ENCODE measurements around the gene ENTPD3. TPM values are rescaled to one million over a fixed set of nuclear protein-coding genes. Genes with fewer than 3 reads are reported as not detected.

Gene ENTPD3
- total and polyA plus RNA-seq, 5 donors from 2014 or later = not detected

DNA sequence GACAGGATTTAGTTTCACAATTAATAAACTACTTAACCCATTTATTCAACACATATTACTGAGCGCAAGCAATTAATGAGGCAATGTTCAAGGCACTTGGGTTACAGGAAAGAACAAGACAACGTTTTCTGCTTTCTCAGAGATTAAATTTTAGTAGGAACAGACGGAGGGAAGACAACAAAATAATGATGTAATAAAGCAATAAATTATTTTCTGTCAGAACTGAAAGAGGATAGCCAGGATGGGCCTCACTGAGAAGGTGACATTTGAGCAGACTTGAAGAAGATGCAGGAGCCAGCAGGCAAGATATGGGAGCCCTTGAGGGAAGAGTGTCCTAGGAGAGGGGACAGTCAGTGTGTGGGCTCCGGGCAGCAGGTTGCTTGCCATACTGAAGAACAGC lies 58.9 kb downstream of the ENTPD3 start:
- H3K4me3 Mint-ChIP-seq = no peak overlapping the region

DNA sequence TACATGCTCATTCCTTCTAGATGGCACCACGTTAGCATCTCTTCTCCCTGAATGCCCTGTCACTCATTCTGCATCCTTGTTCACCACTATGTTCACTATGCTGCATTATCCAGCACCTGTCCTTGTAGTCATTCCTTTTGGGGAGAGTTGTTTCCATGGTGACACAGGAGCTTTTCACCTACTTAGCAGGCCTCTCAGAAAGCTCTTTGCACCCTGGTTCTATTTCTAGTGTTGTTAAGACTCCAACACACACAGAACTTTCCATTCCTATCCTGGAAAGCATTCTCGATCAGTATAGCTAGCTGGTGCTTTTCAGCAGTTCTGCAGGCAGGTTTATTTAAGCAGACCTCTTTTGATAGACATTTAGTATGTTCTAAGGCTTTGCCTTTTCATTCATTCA lies 63.5 kb downstream of the ENTPD3 start:
- Mint-ChIP-seq H3K4me1 (peaks cover 0 to 28% (median 24%) of the 10 kb centered on the region in 4 donors), H3K27ac (no peak overlapping the region), H3K9me3 (no peaks in the 10 kb centered on the region), H3K27me3 (no peaks in the 10 kb centered on the region), H3K4me3 (no peak overlapping the region), H3K36me3 (peaks cover 24% of the 10 kb centered on the region)
- Histone ChIP-seq H3K27ac (ENCODE audit: insufficient read depth, low read length, poor library complexity, severe bottlenecking) (no peak overlapping the region), H3K27me3 (ENCODE audit: control insufficient read depth, insufficient read depth, low read length) (no peaks in the 10 kb centered on the region), H3K4me3 (ENCODE audit: low read depth, low read length) (no peak overlapping the region), H3K36me3 (ENCODE audit: control insufficient read depth, insufficient read depth, low read length) (peaks cover 9% of the 10 kb centered on the region), H3K9me3 (ENCODE audit: control insufficient read depth in 2 of 2, low read length in 2 of 2) (no peaks in the 10 kb centered on the region), H3K4me1 (ENCODE audit: control insufficient read depth, insufficient read depth, low read length, poor library complexity, severe bottlenecking) (peaks cover 12% of the 10 kb centered on the region)
- no peak for DNase-seq
- no peak for ATAC-seq (ENCODE audit: low read depth in 2 of 2)

More for the DNA sequence above, 58.9 kb downstream of the ENTPD3 start:
- Histone ChIP-seq H3K27ac (ENCODE audit: insufficient read depth, low read length, poor library complexity, severe bottlenecking) (no peak overlapping the region), H3K27me3 (ENCODE audit: control insufficient read depth, insufficient read depth, low read length) (no peaks in the 10 kb centered on the region), H3K9me3 (ENCODE audit: control insufficient read depth in 2 of 2, low read length in 2 of 2) (no peaks in the 10 kb centered on the region), H3K4me1 (ENCODE audit: control insufficient read depth, insufficient read depth, low read length, poor library complexity, severe bottlenecking) (no peaks in the 10 kb centered on the region), H3K36me3 (ENCODE audit: control insufficient read depth, insufficient read depth, low read length) (peaks cover 9% of the 10 kb centered on the region), H3K4me3 (ENCODE audit: low read depth, low read length) (no peak overlapping the region)
- H3K36me3 Mint-ChIP-seq = peaks cover 23% of the 10 kb centered on the region
- ATAC-seq (ENCODE audit: low read depth in 2 of 2) = no peak
- no peak for DNase-seq
- peaks cover 0 to 1% (median 0%) of the 10 kb centered on the region in 7 donors for H3K9me3 Mint-ChIP-seq
- no peaks in the 10 kb centered on the region for H3K27me3 Mint-ChIP-seq
- peaks cover 0 to 9% (median 3%) of the 10 kb centered on the region in 4 donors for H3K4me1 Mint-ChIP-seq
- H3K27ac Mint-ChIP-seq = no peak overlapping the region

DNA sequence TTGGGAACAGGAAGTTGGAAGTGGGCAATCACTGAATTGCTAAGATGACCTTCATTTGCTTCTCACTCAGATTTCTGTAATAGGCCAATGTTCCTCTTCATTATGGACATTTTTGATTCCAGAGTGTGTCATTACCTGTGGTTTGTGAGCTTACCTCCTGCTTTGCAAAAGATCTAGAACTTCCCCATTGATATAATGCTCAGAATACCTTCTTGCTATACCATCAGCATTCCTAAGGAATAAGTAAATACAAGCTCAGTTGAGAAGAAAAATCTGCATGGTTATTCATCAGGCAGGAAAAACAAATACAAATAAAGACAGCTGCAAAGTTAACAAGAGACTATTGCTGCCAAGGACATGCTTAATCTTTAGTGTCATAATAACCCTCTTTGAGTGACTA lies 64.6 kb downstream of the ENTPD3 start:
- Mint-ChIP-seq H3K4me3 (peak overlapping the region; percentile 24 to 91 (median 36)), H3K9me3 (peaks cover 0 to 2% (median 0%) of the 10 kb centered on the region in 7 donors), H3K27ac (peak overlapping the region in 1 of 3 donors; percentile 55), H3K27me3 (no peaks in the 10 kb centered on the region), H3K36me3 (peaks cover 15% of the 10 kb centered on the region), H3K4me1 (peaks cover 0 to 31% (median 24%) of the 10 kb centered on the region in 4 donors)
- ATAC-seq (ENCODE audit: low read depth in 2 of 2) = no peak
- no peak for DNase-seq
- peaks cover 12% of the 10 kb centered on the region for H3K4me1 ChIP-seq (ENCODE audit: control insufficient read depth, insufficient read depth, low read length, poor library complexity, severe bottlenecking)
- no peaks in the 10 kb centered on the region for H3K27me3 ChIP-seq (ENCODE audit: control insufficient read depth, insufficient read depth, low read length)
- H3K4me3 ChIP-seq (ENCODE audit: low read depth, low read length) = no peak overlapping the region
- H3K36me3 ChIP-seq (ENCODE audit: control insufficient read depth, insufficient read depth, low read length) = peaks cover under 1% of the 10 kb centered on the region
- no peaks in the 10 kb centered on the region for H3K9me3 ChIP-seq (ENCODE audit: control insufficient read depth in 2 of 2, low read length in 2 of 2)
- H3K27ac ChIP-seq (ENCODE audit: insufficient read depth, low read length, poor library complexity, severe bottlenecking) = no peak overlapping the region

DNA sequence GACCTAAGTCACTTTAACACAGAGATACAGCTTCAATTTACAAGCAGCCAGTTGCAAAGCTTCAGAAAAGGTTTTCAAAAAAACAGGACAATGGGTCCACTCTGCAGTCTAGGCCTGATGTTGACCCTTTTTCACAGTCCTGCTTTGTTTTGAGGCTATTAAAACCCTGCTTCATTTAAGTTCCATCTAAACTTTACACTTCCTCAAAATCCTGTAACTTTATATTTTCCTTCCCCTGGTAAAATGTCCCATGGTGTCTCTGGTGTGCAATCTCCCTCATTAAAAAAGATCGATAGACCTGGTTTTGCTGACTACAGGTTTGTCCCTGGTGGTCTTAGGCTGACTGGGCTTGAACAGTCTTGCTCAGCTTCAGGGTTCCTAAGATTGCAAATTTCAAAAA lies 65.1 kb downstream of the ENTPD3 start:
- peak overlapping the region; percentile 94 for H3K27ac ChIP-seq (ENCODE audit: insufficient read depth, low read length, poor library complexity, severe bottlenecking)
- H3K4me1 ChIP-seq (ENCODE audit: control insufficient read depth, insufficient read depth, low read length, poor library complexity, severe bottlenecking) = peaks cover 12% of the 10 kb centered on the region
- ATAC-seq (ENCODE audit: low read depth in 2 of 2) (no peak), DNase-seq (no peak)
- Mint-ChIP-seq H3K4me3 (peak overlapping the region; percentile 91 to 98 (median 94)), H3K9me3 (peaks cover 0 to 2% (median 0%) of the 10 kb centered on the region in 7 donors), H3K4me1 (peaks cover 0 to 36% (median 27%) of the 10 kb centered on the region in 4 donors), H3K27ac (peak overlapping the region; percentile 99), H3K27me3 (peaks cover 3% of the 10 kb centered on the region), H3K36me3 (peaks cover 10% of the 10 kb centered on the region)
- no peaks in the 10 kb centered on the region for H3K36me3 ChIP-seq (ENCODE audit: control insufficient read depth, insufficient read depth, low read length)
- no peaks in the 10 kb centered on the region for H3K9me3 ChIP-seq (ENCODE audit: control insufficient read depth in 2 of 2, low read length in 2 of 2)
- no peaks in the 10 kb centered on the region for H3K27me3 ChIP-seq (ENCODE audit: control insufficient read depth, insufficient read depth, low read length)
- H3K4me3 ChIP-seq (ENCODE audit: low read depth, low read length) = peak overlapping the region; percentile 81

DNA sequence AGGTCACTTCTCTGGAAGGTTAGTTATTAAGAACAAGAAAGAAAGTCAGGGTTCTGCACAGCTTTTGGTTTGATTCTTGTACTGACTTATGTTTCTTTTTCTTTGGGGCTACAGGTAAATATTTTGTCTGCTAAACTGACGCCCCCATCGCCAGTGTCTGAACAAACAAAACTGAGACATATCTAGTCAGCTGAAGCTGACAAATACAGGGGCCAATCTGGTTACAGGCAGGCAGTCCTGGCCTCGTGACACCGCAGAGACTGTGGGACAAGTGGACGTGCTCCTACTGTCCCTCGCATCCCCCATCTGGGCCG lies 65.5 kb downstream of the ENTPD3 start:
- Histone ChIP-seq H3K27ac (ENCODE audit: insufficient read depth, low read length, poor library complexity, severe bottlenecking) (peak overlapping the region; percentile 94), H3K4me1 (ENCODE audit: control insufficient read depth, insufficient read depth, low read length, poor library complexity, severe bottlenecking) (peaks cover 14% of the 10 kb centered on the region), H3K27me3 (ENCODE audit: control insufficient read depth, insufficient read depth, low read length) (no peaks in the 10 kb centered on the region), H3K36me3 (ENCODE audit: control insufficient read depth, insufficient read depth, low read length) (no peaks in the 10 kb centered on the region), H3K9me3 (ENCODE audit: control insufficient read depth in 2 of 2, low read length in 2 of 2) (no peaks in the 10 kb centered on the region), H3K4me3 (ENCODE audit: low read depth, low read length) (peak overlapping the region; percentile 81)
- DNase-seq = no peak
- peaks cover 10% of the 10 kb centered on the region for H3K36me3 Mint-ChIP-seq
- ATAC-seq (ENCODE audit: low read depth in 2 of 2) = no peak
- H3K9me3 Mint-ChIP-seq = peaks cover 0 to 2% (median 0%) of the 10 kb centered on the region in 7 donors
- H3K4me1 Mint-ChIP-seq = peaks cover 0 to 37% (median 28%) of the 10 kb centered on the region in 4 donors
- H3K27me3 Mint-ChIP-seq = peaks cover 6% of the 10 kb centered on the region
- peak overlapping the region; percentile 91 to 98 (median 94) for H3K4me3 Mint-ChIP-seq
- peak overlapping the region; percentile 99 for H3K27ac Mint-ChIP-seq

DNA sequence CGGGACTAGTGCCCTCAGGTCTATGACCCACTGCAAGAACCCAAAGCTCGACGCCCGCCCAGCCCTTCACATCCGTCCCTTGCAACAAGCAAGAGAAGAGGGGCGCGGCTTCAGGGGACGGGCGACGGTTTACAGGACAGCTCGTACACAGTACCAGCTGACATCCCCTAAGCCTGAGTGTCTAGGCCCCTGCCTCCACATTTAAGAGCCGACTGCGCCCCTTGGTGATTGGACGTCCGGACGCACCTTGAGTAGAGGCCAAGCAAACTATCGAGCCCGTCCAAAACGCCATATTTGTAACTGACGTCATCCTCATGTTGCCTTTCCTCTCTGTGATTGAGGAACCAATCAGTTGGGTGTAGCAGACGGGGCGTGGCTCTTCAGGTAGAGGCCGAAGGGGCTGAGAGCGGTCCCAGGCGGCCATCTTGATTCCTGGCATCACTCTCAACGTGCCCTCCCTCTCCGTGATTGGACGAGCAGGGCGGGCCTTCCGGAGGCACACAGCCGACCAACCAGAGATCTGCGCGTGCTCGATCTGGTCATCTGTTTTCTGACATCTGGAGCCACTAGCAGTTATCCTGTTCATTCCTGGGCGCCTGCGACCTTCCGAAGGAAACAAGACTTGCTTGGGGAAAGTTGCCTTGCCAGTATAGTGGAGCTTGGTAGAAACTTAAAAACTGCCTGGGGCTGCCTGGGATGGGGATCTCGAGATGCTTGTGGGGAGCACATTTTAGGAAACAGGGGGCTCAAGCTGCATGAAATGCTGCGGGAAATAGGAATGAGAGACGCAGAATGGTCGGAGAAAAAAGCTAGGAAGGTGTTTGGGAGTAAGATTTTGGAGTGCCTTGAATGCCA lies 66.1 kb downstream of the ENTPD3 start:
- H3K4me1 ChIP-seq (ENCODE audit: control insufficient read depth, insufficient read depth, low read length, poor library complexity, severe bottlenecking) = peaks cover 20% of the 10 kb centered on the region
- H3K9me3 ChIP-seq (ENCODE audit: control insufficient read depth in 2 of 2, low read length in 2 of 2) = no peaks in the 10 kb centered on the region
- DNase-seq (peak; percentile 95 to 99 (median 95)), ATAC-seq (ENCODE audit: low read depth in 2 of 2) (peak; percentile 92 to 93)
- no peaks in the 10 kb centered on the region for H3K36me3 ChIP-seq (ENCODE audit: control insufficient read depth, insufficient read depth, low read length)
- peak overlapping the region; percentile 81 for H3K4me3 ChIP-seq (ENCODE audit: low read depth, low read length)
- H3K4me3 Mint-ChIP-seq = peak overlapping the region; percentile 91 to 98 (median 94)
- H3K27ac ChIP-seq (ENCODE audit: insufficient read depth, low read length, poor library complexity, severe bottlenecking) = peak overlapping the region; percentile 94
- H3K27me3 ChIP-seq (ENCODE audit: control insufficient read depth, insufficient read depth, low read length) = no peaks in the 10 kb centered on the region
- H3K27me3 Mint-ChIP-seq = peaks cover 6% of the 10 kb centered on the region
- H3K27ac Mint-ChIP-seq = peak overlapping the region; percentile 99
- peaks cover 4 to 43% (median 32%) of the 10 kb centered on the region in 4 donors for H3K4me1 Mint-ChIP-seq
- peaks cover 14% of the 10 kb centered on the region for H3K36me3 Mint-ChIP-seq
- H3K9me3 Mint-ChIP-seq = peaks cover 0 to 2% (median 0%) of the 10 kb centered on the region in 7 donors

DNA sequence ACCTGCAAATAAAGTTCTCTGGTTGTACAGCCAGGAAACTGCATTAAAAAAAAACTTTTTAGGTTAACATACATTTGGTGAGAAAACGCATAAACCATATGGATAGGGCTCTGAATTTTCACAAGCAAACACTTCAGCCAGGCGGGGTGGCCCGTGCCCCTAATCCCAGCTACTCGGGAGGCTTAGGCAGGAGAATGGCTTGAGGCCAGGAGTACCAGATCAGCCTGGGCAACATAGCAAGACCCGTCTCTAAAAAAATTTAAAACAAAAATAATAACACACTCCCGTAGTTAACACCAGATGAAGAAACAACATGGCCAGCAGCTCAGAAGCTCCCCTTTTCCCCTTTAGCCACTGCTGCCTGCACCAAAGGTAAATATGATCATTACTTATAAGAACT lies 66.9 kb downstream of the ENTPD3 start:
- ATAC-seq (ENCODE audit: low read depth in 2 of 2) (no peak), DNase-seq (no peak)
- Mint-ChIP-seq H3K9me3 (peaks cover 0 to 2% (median 0%) of the 10 kb centered on the region in 7 donors), H3K36me3 (peaks cover 19% of the 10 kb centered on the region), H3K27me3 (peaks cover 6% of the 10 kb centered on the region), H3K4me1 (peaks cover 9 to 52% (median 37%) of the 10 kb centered on the region in 4 donors), H3K27ac (peak overlapping the region in 2 of 3 donors; percentile 99), H3K4me3 (peak overlapping the region; percentile 88 to 98 (median 94))
- Histone ChIP-seq H3K4me1 (ENCODE audit: control insufficient read depth, insufficient read depth, low read length, poor library complexity, severe bottlenecking) (peaks cover 28% of the 10 kb centered on the region), H3K27ac (ENCODE audit: insufficient read depth, low read length, poor library complexity, severe bottlenecking) (no peak overlapping the region), H3K27me3 (ENCODE audit: control insufficient read depth, insufficient read depth, low read length) (no peaks in the 10 kb centered on the region), H3K9me3 (ENCODE audit: control insufficient read depth in 2 of 2, low read length in 2 of 2) (no peaks in the 10 kb centered on the region), H3K36me3 (ENCODE audit: control insufficient read depth, insufficient read depth, low read length) (peaks cover 7% of the 10 kb centered on the region), H3K4me3 (ENCODE audit: low read depth, low read length) (peak overlapping the region; percentile 74)

All from CD4-positive, CD25-positive, alpha-beta regulatory T cell (primary cell).